ENCODE measurements around the gene ZMIZ1. TPM values are rescaled to one million over a fixed set of nuclear protein-coding genes. Genes with fewer than 3 reads are reported as not detected.
A peak's percentile ranks its signal among the peaks of the same experiment; 100 is the strongest.

The ZMIZ1 gene
- total and polyA plus RNA-seq, 2 experiments from 2014 or later, result 9.2 to 30.9 TPM

DNA sequence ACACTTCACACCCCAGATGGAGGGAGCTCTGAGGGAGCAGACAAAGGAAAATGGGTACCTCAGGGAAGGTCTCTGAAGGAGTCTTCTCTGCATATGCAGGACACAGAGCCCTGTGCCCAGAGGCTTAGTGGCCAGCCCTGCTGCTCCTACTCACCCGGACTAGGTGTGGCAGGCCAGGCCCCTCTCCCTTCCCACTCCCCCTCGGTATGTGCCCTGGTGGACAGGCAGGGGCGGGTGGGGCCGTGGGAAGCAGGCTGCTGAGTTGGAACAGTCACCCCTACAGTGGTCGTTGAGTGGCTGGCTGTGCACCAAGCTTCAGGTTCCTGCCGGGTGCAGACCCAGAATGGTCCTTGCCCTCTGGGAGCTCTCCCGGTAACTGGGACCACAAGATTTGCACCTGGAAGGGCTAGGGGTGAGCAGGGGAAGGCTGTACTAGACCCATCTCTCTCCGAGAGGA lies 68.6 kb downstream of the ZMIZ1 start:
- no peaks in the 10 kb centered on the region for H3K36me3 ChIP-seq (ENCODE audit: insufficient read depth)
- H3K4me3 Mint-ChIP-seq, result no peak overlapping the region
- H2AFZ ChIP-seq, result no peak overlapping the region
- H3K4me2 ChIP-seq, result no peak overlapping the region; the same call in 1 of the 2 replicates
- no peaks in the 10 kb centered on the region for H3K9me2 ChIP-seq (ENCODE audit: insufficient read depth)
- H3K4me3 ChIP-seq, result no peak overlapping the region
- peaks cover 34% of the 10 kb centered on the region for H3K79me2 ChIP-seq (replicated peaks; ENCODE audit: insufficient read depth)
- TF ChIP-seq POLR2AphosphoS5 (IDR thresholded peaks at IDR 0.05; ENCODE audit: low read depth), result no peak
- TF ChIP-seq NANOG (IDR thresholded peaks at IDR 0.05; ENCODE audit: borderline replicate concordance), result no peak
- no peak for TF ChIP-seq ZNF331 (CRISPR knock-in tag; IDR thresholded peaks at IDR 0.05; ENCODE audit: low read depth)
- no peak for TF ChIP-seq STAT1 (IDR thresholded peaks at IDR 0.05; ENCODE audit: unreplicated experiment)
- no peak for TF ChIP-seq REST (IDR thresholded peaks at IDR 0.05; ENCODE audit: unreplicated experiment)
- TF ChIP-seq, protein P1, sequence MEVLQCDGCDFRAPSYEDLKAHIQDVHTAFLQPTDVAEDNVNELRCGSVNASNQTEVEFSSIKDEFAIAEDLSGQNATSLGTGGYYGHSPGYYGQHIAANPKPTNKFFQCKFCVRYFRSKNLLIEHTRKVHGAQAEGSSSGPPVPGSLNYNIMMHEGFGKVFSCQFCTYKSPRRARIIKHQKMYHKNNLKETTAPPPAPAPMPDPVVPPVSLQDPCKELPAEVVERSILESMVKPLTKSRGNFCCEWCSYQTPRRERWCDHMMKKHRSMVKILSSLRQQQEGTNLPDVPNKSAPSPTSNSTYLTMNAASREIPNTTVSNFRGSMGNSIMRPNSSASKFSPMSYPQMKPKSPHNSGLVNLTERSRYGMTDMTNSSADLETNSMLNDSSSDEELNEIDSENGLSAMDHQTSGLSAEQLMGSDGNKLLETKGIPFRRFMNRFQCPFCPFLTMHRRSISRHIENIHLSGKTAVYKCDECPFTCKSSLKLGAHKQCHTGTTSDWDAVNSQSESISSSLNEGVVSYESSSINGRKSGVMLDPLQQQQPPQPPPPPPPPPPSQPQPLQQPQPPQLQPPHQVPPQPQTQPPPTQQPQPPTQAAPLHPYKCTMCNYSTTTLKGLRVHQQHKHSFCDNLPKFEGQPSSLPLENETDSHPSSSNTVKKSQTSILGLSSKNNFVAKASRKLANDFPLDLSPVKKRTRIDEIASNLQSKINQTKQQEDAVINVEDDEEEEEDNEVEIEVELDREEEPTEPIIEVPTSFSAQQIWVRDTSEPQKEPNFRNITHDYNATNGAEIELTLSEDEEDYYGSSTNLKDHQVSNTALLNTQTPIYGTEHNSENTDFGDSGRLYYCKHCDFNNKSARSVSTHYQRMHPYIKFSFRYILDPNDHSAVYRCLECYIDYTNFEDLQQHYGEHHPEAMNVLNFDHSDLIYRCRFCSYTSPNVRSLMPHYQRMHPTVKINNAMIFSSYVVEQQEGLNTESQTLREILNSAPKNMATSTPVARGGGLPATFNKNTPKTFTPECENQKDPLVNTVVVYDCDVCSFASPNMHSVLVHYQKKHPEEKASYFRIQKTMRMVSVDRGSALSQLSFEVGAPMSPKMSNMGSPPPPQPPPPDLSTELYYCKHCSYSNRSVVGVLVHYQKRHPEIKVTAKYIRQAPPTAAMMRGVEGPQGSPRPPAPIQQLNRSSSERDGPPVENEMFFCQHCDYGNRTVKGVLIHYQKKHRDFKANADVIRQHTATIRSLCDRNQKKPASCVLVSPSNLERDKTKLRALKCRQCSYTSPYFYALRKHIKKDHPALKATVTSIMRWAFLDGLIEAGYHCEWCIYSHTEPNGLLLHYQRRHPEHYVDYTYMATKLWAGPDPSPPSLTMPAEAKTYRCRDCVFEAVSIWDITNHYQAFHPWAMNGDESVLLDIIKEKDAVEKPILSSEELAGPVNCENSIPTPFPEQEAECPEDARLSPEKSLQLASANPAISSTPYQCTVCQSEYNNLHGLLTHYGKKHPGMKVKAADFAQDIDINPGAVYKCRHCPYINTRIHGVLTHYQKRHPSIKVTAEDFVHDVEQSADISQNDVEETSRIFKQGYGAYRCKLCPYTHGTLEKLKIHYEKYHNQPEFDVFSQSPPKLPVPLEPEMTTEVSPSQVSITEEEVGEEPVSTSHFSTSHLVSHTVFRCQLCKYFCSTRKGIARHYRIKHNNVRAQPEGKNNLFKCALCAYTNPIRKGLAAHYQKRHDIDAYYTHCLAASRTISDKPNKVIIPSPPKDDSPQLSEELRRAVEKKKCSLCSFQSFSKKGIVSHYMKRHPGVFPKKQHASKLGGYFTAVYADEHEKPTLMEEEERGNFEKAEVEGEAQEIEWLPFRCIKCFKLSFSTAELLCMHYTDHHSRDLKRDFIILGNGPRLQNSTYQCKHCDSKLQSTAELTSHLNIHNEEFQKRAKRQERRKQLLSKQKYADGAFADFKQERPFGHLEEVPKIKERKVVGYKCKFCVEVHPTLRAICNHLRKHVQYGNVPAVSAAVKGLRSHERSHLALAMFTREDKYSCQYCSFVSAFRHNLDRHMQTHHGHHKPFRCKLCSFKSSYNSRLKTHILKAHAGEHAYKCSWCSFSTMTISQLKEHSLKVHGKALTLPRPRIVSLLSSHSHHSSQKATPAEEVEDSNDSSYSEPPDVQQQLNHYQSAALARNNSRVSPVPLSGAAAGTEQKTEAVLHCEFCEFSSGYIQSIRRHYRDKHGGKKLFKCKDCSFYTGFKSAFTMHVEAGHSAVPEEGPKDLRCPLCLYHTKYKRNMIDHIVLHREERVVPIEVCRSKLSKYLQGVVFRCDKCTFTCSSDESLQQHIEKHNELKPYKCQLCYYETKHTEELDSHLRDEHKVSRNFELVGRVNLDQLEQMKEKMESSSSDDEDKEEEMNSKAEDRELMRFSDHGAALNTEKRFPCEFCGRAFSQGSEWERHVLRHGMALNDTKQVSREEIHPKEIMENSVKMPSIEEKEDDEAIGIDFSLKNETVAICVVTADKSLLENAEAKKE (CRISPR knock-in tag; IDR thresholded peaks at IDR 0.05), result no peak
- no peak for TF ChIP-seq EZH2phosphoT487 (IDR thresholded peaks at IDR 0.05; ENCODE audit: unreplicated experiment)
- no peak for TF ChIP-seq CTCF (conservative IDR thresholded peaks at IDR 0.05; ENCODE audit: low read depth in 2 of 2)
- no peak for TF ChIP-seq EZH2 (IDR thresholded peaks at IDR 0.05; ENCODE audit: low read depth, unreplicated experiment)
- TF ChIP-seq ZNF114 (CRISPR knock-in tag; IDR thresholded peaks at IDR 0.05), result no peak
- no peaks in the 10 kb centered on the region for H3F3A ChIP-seq (replicated peaks; ENCODE audit: low read depth)
- peaks cover 34% of the 10 kb centered on the region for H3K4me1 ChIP-seq (ENCODE audit: insufficient read depth)
- H3K9me3 Mint-ChIP-seq, result no peaks in the 10 kb centered on the region; the same call in 2 of the 3 replicates
- H4K20me1 ChIP-seq (replicated peaks; ENCODE audit: insufficient read depth), result no peaks in the 10 kb centered on the region
- H3K4me1 Mint-ChIP-seq, result peaks cover 70% of the 10 kb centered on the region
- no peak for DNase-seq (ENCODE audit: low spot score)
- no peak overlapping the region for H3K27ac ChIP-seq (ENCODE audit: low read depth)
- H3K27ac Mint-ChIP-seq, result peak overlapping the region; percentile 86; the same call in 1 of the 2 replicates
- peaks cover 20% of the 10 kb centered on the region for H3K36me3 Mint-ChIP-seq (ENCODE audit: low read depth)
- peak; percentile 16 for ATAC-seq
- no peaks in the 10 kb centered on the region for H3K27me3 ChIP-seq (ENCODE audit: insufficient read depth)
- H3K27me3 Mint-ChIP-seq (ENCODE audit: insufficient read depth, low read depth, poor library complexity), result peaks cover 15% of the 10 kb centered on the region

Measured in GM23338 (cell line).